Measurements from ENCODE around the gene PLCB3. TPM values are rescaled to one million over a fixed set of nuclear protein-coding genes. Genes with fewer than 3 reads are reported as not detected.

Gene PLCB3
- total RNA-seq, 1 donor from 2014 or later, result 10.9 TPM

DNA sequence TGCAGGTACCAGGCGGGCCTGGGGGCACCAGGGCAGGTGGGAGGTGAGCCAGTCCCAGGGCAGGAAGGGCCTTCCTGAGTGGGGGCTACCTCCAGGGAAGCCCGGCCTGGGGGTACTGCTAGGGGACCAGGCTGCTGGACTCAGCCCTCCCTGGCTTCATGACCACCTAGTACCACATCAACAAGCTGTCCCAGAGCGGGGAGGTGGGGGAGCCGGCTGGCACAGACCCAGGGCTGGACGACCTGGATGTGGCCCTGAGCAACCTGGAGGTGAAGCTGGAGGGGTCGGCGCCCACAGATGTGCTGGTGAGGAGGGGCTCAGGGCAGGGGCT is 32.0 kb upstream of the PLCB3 start:
- ATAC-seq (peak; percentile 3), DNase-seq (ENCODE audit: missing footprints) (peak; percentile 53)
- intact Hi-C loops (cut with DNase I), result no loop called here

DNA sequence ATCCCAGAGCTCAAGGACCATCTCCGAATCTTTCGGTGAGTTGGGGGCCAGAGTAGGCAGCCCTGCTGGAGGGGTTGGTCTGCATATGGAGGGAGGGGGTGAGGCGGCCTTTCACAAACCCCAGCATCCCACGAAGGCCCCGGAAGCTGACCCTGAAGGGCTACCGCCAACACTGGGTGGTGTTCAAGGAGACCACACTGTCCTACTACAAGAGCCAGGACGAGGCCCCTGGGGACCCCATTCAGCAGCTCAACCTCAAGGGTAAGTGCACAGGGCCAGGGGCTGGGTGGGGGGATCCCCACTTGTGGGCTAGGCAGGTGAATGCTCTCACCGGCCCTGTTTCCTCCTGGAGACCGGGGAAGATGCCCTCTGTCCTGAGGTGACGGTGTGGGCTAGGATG is 31.6 kb upstream of the PLCB3 start:
- intact Hi-C loops (cut with DNase I), result no loop called here
- DNase-seq (ENCODE audit: missing footprints) (peak; percentile 34), ATAC-seq (no peak)

DNA sequence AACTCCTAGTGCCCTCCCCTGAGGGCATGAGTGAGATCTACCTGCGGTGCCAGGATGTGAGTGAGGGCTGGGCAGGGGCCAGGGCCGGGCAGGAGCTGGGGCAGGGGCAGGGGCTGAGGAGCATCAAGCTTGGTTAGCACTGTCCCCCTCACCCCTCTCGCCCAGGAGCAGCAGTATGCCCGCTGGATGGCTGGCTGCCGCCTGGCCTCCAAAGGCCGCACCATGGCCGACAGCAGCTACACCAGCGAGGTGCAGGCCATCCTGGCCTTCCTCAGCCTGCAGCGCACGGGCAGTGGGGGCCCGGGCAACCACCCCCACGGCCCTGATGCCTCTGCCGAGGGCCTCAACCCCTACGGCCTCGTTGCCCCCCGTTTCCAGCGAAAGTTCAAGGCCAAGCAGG is 31.1 kb upstream of the PLCB3 start:
- DNase-seq (ENCODE audit: missing footprints), result peak; percentile 27
- intact Hi-C loops (cut with DNase I), result no loop called here
- ATAC-seq, result no peak

DNA sequence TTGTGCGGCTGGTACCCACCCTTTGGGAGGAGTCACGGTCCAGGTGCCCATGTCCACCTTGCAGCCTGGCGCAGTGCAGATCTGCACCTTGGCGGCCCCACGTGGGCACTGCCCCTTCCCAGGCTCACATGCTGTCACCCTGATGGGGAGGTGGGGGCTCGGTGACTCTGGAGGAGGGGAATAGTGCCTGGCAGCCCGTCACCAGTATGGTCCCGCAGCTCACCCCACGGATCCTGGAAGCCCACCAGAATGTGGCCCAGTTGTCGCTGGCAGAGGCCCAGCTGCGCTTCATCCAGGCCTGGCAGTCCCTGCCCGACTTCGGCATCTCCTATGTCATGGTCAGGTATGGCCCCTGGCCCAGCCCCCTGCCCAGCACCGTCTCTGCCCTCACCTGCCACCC is 30.5 kb upstream of the PLCB3 start:
- intact Hi-C loops (cut with DNase I), result no loop called here
- no peak for ATAC-seq
- DNase-seq (ENCODE audit: missing footprints), result peak; percentile 35

DNA sequence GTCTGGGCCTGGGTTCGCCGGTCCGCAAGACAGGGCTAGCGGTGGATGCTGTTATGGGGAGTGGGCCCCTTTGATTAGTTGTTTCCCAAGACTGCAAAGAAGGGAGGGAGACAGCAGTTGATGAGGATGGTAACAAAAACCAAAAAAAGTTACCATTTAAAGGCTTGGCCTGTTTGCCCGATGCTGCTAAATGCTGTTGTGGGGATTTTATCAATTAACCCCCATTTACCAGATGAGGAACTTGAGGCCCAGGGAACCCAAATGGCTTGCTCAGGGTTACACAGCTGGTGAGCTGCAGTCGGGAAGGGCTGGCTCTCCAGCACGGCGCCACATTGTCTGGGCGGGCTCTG is 28.7 kb upstream of the PLCB3 start:
- no peak for ATAC-seq
- DNase-seq (ENCODE audit: missing footprints), result no peak
- intact Hi-C loops (cut with DNase I), result no loop called here

DNA sequence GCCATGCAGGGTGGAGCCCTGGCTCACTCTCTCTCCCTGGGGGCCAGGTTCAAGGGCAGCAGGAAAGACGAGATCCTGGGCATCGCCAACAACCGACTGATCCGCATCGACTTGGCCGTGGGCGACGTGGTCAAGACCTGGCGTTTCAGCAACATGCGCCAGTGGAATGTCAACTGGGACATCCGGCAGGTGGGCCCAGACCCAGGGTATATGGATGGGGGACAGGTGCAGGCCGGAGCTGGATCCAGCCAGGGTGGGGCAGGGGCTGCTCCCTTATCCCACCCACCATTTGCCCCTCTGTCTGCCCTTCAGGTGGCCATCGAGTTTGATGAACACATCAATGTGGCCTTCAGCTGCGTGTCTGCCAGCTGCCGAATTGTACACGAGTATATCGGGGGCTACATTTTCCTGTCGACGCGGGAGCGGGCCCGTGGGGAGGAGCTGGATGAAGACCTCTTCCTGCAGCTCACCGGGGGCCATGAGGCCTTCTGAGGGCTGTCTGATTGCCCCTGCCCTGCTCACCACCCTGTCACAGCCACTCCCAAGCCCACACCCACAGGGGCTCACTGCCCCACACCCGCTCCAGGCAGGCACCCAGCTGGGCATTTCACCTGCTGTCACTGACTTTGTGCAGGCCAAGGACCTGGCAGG is 28.2 kb upstream of the PLCB3 start:
- DNase-seq (ENCODE audit: missing footprints), result peak; percentile 63
- ATAC-seq, result no peak
- intact Hi-C loops (cut with DNase I), result no loop called here

DNA sequence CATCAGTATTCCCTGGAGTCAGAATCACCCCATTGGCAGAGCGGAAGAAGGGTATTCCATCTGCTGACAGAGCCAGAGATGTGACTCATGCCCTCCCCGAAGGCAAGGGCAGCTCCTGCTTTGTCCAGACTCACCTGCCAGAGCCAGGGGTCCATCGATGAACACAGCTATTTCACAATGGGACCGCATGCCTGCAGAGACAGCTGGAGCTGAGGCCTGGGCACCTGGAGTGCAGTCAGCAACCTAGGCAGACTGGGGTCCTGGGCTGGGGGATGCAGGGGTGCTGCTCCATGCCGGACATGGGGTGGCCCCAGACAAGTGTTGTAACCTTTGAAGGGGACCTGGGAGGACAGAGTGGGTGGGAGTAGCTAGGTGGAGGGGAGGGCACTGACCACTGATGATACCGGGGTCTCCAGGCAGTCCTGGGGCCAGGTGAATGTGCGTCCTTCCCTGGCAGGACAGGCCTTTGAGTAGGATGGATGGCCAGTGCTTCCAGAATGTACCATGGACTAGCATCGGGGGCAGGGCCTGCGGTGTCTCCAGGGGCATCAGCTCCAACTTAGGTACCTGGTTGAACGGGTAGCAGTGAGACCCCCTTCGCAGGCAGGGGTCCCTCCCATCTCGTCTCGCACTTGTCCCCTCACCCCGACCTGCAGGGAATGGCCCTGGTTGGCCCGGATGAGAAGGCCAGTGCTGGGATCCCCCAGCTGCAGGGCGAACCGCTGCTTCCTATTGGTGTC is 27.0 kb upstream of the PLCB3 start:
- ATAC-seq, result no peak
- intact Hi-C loops (cut with DNase I), result no loop called here

DNA sequence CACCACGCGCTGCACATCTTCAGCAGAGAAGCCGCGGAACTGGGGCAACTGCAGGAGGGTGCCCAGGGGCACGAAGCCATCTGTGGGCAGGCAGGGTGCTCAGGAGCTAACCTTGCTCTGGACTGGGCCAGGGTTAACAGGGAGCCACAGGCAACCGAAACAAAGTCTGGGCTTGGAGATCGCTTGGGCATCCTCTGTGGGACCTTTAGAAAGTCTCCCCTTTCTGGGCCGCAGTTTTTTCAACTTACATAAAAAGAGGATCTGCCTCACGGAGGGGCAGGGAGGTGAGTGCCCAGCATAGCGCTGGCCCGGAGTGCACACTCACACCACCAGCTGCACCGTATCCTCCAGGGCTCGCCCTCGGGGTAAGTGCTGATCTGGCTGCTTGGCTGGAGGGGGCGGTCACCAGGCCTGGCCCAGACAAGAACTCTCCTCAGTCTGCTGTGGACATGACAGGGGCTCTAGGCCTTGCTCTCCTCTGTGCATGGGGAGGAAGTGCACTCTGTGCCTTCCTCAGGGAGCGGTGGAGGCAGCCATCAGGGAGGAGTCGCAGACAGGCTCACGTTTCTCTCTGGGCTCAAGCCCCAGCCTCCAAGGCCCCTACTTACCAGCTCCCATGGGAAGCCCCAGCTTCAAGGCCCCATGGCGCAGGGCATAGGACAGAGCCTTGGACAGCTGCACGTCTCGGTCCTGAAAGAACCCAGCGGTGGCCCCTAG is 26.3 kb upstream of the PLCB3 start:
- intact Hi-C loops (cut with DNase I), result no loop called here
- DNase-seq (ENCODE audit: missing footprints) (peak; percentile 63), ATAC-seq (no peak)

More for the DNA sequence above, 27.0 kb upstream of the PLCB3 start:
- DNase-seq (ENCODE audit: missing footprints), result peak; percentile 64

DNA sequence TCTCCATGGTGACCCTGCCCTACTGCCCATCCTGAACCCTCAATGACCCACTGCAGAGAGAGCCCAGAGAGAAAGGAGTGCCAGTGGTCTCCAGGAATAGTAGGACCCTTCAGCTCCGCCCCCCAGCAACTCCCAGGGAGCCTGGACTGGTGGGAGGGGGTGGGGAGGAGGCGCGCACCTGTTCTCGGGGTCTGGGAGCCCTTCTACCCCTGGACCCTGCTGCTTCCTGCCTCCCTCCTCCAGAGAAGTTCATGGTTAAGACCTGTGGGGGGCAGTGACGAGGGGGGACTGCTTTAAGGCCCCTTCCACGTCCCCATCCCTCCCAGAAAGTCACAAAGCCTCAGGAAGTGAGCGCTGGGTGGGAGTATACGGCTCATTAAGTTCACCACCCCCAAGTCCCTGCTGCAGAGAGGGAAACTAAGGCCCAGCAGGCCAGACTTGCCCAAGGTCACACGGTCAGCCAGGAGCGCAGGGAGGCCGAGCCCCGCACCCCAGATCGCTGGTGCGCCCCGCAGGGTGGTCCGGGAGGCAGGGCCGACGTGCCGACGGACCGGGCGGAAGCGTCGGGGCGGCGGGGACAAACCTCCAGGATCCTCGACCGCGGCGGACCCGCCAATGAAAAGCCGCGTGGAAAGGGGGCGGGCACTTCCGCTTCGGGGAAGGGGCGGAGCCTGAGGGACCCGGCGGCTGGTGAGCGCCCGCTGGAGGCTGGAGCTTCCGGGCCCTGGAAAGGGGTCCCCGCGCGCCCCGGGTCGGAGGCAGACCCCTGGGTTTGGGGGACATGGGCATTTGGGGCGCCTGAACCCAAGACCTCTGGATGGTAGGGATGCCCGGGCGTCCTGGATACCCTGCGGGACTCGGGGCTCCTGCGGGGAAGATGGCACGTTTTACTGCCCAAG is 25.5 kb upstream of the PLCB3 start, which contains the start of the genes NUDT22 and TRPT1:
Gene NUDT22 (plus strand): TSS at position 667 of the 899 bp plus-strand sequence. CDS start 379 bp downstream, outside the sequence.
Gene TRPT1 (minus strand): TSS at position 579 of the 899 bp plus-strand sequence. CDS start 326 bp downstream, at position 253.
- DNase-seq (ENCODE audit: missing footprints), result peak; percentile 94
- intact Hi-C loops (cut with DNase I), result loop anchor here (1.0 kb wide), 1 partner anchor 41 kb away; no protein-coding TSS in a partner anchor
- ATAC-seq, result peak; percentile 87

DNA sequence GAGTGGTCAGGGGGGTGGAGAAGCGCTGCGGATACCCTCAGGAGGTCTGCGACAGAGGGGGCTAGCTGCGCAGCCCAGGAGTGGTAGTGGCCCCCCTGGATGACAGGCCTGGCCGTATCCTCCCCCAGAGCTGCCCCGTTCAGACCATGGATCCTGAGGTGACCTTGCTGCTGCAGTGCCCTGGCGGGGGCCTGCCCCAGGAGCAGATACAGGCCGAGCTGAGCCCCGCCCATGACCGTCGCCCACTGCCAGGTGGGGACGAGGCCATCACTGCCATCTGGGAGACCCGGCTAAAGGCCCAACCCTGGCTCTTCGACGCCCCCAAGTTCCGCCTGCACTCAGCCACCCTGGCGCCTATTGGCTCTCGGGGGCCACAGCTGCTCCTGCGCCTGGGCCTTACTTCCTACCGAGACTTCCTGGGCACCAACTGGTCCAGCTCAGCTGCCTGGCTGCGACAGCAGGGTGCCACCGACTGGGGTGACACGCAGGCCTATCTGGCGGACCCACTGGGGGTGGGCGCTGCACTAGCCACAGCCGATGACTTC is 24.8 kb upstream of the PLCB3 start:
- intact Hi-C loops (cut with DNase I), result loop anchor here (1.0 kb wide), 1 partner anchor 41 kb away; no protein-coding TSS in a partner anchor
- ATAC-seq (peak; percentile 42), DNase-seq (ENCODE audit: missing footprints) (peak; percentile 87)

DNA sequence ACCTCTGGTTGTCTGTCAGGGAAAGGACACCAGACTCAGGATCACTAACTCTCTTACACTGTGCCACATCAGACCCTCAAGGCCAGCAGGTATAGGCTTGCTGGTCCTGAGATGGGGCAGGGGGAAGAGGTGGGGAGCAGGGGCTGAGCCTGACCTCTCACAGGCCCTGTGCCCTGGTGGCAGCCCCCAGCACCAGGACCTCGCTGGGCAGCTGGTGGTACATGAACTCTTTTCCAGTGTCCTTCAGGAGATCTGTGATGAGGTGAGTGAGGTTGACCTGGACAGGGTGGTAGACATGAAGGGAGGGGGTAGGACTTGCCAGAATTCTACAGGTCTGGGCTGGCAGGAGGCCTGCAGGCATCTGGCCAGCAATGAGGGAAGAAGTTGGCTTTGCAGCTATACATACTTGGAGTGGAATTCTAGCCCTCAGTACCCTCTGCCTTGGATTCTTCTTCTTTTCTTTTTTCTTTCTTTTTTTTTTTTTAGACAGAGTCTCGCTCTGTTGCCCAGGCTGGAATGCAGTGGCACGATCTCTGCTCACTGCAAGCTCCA is 23.8 kb upstream of the PLCB3 start:
- DNase-seq (ENCODE audit: missing footprints) (no peak), ATAC-seq (no peak)
- intact Hi-C loops (cut with DNase I), result no loop called here

DNA sequence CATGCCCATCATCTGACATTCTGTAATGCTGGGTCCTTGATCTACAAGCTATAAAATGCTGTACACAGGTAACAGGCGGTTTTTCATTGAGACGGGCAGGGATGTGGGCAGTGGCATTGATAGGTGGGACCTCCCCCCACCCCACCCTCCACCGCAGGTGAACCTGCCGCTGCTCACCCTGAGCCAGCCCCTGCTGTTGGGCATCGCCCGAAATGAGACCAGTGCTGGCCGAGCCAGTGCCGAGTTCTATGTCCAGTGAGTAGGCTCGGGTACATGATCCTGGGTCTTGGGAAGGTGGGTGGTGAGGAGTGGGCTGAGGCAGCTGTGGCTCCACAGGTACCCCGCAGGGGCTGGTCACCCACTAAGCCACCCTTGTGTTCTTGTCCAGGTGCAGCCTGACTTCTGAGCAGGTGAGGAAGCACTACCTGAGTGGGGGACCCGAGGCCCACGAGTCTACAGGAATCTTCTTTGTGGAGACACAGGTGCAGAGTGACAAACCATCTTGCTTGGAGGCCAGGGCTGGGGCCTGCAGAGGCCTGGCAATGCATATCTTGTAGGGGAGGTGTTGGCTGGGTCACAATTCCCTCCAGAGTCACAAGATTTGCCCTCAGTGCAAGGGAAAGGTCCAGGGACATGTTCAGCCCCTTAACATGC is 22.1 kb upstream of the PLCB3 start:
- ATAC-seq (no peak), DNase-seq (ENCODE audit: missing footprints) (no peak)
- intact Hi-C loops (cut with DNase I), result no loop called here

DNA sequence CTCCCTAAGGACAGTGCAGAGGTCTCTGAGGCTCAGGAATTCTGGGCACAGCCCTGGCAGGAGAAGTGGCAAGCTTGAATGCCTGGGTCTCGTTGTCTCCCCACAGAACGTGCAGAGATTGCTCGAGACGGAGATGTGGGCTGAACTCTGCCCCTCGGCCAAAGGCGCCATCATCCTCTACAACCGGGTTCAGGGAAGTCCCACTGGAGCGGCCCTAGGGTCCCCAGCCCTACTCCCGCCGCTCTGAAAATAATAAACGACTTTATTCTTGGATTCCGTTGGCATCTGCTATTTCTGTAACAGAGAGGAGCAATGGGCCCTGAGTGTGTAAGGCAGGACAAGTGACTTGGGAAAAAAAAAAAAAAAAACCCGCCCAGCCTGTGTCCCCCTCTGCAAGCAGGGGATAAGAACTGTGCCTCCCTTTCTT is 21.6 kb upstream of the PLCB3 start:
- intact Hi-C loops (cut with DNase I), result no loop called here
- ATAC-seq, result no peak
- DNase-seq (ENCODE audit: missing footprints), result no peak

DNA sequence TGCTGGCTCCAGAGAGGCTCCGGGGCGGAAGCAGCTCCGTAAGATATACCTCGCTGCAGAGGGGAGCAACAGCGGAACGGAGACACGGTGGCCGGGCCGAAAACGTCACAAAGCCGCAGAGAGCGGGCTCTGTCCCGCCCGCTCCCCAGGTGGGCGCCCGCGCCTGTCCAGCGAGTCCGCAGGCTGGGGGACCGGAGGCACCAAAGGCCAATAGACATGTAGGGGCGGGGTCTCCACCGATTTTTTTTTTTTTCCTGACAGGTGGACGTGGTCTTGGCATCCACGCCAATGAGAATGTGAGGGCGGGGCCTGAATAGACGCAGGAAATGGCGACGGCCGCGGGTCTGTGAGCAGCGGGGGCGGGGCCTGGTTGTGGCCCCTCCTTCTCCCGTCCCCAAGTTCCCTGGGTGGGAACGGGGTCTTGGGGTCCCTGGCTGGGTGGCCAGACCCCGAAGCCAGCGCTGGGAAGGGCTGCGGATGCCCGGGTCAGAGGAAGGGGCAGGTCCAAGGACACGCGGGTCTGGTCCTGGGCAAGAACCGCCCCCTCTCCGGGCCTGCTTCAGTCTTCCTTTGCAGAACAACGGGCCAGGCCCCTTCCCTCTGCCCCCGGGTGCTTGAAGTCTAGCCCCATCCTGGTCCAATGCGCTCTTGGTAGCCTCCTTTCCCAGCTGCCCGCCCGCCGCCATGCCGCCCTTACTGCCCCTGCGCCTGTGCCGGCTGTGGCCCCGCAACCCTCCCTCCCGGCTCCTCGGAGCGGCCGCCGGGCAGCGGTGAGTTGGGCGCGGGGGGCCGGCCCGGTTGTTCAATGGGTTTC is 21.0 kb upstream of the PLCB3 start, which contains the start of gene DNAJC4:
Gene DNAJC4 (plus strand): TSS at position 378 of the 814 bp plus-strand sequence. CDS start 307 bp downstream, at position 685.
- ATAC-seq (peak; percentile 64), DNase-seq (ENCODE audit: missing footprints) (peak; percentile 96)
- intact Hi-C loops (cut with DNase I), result no loop called here

DNA sequence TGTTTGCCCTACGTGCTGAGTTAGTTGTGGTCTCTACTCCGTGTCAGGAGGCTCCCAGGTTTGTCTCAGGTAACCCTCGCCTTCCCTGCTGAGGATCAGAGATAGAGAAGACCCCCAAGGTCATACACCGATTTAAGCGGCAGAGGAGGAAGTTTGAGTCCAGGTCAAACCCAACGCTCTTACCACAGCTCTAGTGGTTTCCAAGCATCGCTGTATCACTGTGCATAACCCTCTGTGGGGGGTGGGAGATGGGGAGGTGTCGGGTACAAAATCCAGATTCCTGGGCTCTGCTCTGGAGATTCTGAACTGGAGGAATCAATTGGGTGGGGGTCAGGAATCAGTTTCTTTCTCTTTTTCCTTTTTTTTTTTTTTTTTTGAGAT is 20.4 kb upstream of the PLCB3 start:
- intact Hi-C loops (cut with DNase I), result no loop called here
- no peak for DNase-seq (ENCODE audit: missing footprints)
- ATAC-seq, result no peak

DNA sequence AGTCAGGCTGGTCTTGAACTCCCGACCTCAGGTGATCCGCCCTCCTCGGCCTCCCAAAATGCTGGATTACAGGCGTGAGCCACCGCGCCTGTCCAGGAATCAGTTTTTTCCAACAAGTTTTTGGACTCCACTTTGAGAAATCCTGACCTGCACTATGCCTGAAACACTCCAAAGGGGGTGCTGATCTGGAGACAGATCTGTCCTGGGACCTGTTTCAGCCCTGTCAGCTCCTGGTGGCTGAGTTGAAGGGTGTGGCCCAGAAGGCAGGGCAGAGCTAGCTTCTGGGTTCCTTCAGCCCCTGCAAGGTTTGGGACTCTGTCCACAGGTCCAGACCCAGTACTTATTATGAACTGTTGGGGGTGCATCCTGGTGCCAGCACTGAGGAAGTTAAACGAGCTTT is 19.8 kb upstream of the PLCB3 start:
- intact Hi-C loops (cut with DNase I), result no loop called here
- ATAC-seq (no peak), DNase-seq (ENCODE audit: missing footprints) (no peak)

Measured in Right ventricle myocardium inferior (tissue), 1 donor.